Measurements from ENCODE around the gene CHST11. TPM values are rescaled to one million over a fixed set of nuclear protein-coding genes. Genes with fewer than 3 reads are reported as not detected.

Gene CHST11
- total and polyA plus RNA-seq, 9 of the 15 experiments (the other 6 are each of a cell fraction or from before 2014, with no cell fraction given), result 2.3 to 38.7 (median 15.0) TPM

GRCh38 chr12:104467346-104467837 is 10.6 kb downstream of the CHST11 start (continued):
- TF ChIP-seq ZNF175 (CRISPR knock-in tag; IDR thresholded peaks at IDR 0.05; ENCODE audit: low read depth) (peak; percentile 53; the same call in 1 of the 2 replicates), SREBF1 (IDR thresholded peaks at IDR 0.05; ENCODE audit: borderline replicate concordance, low read depth, low read length) (no peak), ILF3 (IDR thresholded peaks at IDR 0.05; ENCODE audit: borderline replicate concordance) (0 out of 2 replicates have a peak, but pooled peaks have one; percentile 63), MNT (conservative IDR thresholded peaks at IDR 0.05) (peak; percentile 42 to 70; a peak in 2 of 4 replicates), ZNF699 (CRISPR knock-in tag; IDR thresholded peaks at IDR 0.05; ENCODE audit: insufficient replicate concordance) (no peak), PRMT5 (CRISPR knock-in tag; IDR thresholded peaks at IDR 0.05) (no peak), HNRNPH1 (optimal IDR thresholded peaks at IDR 0.05; ENCODE audit: low read depth, low read length) (no peak)
- TF ChIP-seq, protein P1, sequence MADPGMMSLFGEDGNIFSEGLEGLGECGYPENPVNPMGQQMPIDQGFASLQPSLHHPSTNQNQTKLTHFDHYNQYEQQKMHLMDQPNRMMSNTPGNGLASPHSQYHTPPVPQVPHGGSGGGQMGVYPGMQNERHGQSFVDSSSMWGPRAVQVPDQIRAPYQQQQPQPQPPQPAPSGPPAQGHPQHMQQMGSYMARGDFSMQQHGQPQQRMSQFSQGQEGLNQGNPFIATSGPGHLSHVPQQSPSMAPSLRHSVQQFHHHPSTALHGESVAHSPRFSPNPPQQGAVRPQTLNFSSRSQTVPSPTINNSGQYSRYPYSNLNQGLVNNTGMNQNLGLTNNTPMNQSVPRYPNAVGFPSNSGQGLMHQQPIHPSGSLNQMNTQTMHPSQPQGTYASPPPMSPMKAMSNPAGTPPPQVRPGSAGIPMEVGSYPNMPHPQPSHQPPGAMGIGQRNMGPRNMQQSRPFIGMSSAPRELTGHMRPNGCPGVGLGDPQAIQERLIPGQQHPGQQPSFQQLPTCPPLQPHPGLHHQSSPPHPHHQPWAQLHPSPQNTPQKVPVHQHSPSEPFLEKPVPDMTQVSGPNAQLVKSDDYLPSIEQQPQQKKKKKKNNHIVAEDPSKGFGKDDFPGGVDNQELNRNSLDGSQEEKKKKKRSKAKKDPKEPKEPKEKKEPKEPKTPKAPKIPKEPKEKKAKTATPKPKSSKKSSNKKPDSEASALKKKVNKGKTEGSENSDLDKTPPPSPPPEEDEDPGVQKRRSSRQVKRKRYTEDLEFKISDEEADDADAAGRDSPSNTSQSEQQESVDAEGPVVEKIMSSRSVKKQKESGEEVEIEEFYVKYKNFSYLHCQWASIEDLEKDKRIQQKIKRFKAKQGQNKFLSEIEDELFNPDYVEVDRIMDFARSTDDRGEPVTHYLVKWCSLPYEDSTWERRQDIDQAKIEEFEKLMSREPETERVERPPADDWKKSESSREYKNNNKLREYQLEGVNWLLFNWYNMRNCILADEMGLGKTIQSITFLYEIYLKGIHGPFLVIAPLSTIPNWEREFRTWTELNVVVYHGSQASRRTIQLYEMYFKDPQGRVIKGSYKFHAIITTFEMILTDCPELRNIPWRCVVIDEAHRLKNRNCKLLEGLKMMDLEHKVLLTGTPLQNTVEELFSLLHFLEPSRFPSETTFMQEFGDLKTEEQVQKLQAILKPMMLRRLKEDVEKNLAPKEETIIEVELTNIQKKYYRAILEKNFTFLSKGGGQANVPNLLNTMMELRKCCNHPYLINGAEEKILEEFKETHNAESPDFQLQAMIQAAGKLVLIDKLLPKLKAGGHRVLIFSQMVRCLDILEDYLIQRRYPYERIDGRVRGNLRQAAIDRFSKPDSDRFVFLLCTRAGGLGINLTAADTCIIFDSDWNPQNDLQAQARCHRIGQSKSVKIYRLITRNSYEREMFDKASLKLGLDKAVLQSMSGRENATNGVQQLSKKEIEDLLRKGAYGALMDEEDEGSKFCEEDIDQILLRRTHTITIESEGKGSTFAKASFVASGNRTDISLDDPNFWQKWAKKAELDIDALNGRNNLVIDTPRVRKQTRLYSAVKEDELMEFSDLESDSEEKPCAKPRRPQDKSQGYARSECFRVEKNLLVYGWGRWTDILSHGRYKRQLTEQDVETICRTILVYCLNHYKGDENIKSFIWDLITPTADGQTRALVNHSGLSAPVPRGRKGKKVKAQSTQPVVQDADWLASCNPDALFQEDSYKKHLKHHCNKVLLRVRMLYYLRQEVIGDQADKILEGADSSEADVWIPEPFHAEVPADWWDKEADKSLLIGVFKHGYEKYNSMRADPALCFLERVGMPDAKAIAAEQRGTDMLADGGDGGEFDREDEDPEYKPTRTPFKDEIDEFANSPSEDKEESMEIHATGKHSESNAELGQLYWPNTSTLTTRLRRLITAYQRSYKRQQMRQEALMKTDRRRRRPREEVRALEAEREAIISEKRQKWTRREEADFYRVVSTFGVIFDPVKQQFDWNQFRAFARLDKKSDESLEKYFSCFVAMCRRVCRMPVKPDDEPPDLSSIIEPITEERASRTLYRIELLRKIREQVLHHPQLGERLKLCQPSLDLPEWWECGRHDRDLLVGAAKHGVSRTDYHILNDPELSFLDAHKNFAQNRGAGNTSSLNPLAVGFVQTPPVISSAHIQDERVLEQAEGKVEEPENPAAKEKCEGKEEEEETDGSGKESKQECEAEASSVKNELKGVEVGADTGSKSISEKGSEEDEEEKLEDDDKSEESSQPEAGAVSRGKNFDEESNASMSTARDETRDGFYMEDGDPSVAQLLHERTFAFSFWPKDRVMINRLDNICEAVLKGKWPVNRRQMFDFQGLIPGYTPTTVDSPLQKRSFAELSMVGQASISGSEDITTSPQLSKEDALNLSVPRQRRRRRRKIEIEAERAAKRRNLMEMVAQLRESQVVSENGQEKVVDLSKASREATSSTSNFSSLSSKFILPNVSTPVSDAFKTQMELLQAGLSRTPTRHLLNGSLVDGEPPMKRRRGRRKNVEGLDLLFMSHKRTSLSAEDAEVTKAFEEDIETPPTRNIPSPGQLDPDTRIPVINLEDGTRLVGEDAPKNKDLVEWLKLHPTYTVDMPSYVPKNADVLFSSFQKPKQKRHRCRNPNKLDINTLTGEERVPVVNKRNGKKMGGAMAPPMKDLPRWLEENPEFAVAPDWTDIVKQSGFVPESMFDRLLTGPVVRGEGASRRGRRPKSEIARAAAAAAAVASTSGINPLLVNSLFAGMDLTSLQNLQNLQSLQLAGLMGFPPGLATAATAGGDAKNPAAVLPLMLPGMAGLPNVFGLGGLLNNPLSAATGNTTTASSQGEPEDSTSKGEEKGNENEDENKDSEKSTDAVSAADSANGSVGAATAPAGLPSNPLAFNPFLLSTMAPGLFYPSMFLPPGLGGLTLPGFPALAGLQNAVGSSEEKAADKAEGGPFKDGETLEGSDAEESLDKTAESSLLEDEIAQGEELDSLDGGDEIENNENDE (IDR thresholded peaks at IDR 0.05; ENCODE audit: low read depth, low read length), result no peak
- TF ChIP-seq, protein P2, sequence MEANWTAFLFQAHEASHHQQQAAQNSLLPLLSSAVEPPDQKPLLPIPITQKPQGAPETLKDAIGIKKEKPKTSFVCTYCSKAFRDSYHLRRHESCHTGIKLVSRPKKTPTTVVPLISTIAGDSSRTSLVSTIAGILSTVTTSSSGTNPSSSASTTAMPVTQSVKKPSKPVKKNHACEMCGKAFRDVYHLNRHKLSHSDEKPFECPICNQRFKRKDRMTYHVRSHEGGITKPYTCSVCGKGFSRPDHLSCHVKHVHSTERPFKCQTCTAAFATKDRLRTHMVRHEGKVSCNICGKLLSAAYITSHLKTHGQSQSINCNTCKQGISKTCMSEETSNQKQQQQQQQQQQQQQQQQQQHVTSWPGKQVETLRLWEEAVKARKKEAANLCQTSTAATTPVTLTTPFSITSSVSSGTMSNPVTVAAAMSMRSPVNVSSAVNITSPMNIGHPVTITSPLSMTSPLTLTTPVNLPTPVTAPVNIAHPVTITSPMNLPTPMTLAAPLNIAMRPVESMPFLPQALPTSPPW (CRISPR knock-in tag; IDR thresholded peaks at IDR 0.05), result peak; percentile 61
- TF ChIP-seq, protein P3, sequence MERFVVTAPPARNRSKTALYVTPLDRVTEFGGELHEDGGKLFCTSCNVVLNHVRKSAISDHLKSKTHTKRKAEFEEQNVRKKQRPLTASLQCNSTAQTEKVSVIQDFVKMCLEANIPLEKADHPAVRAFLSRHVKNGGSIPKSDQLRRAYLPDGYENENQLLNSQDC (CRISPR knock-in tag; IDR thresholded peaks at IDR 0.05), result 0 out of 2 replicates have a peak, but pooled peaks have one; percentile 39
